ENCODE measurements around the gene NMRK1.

DNA sequence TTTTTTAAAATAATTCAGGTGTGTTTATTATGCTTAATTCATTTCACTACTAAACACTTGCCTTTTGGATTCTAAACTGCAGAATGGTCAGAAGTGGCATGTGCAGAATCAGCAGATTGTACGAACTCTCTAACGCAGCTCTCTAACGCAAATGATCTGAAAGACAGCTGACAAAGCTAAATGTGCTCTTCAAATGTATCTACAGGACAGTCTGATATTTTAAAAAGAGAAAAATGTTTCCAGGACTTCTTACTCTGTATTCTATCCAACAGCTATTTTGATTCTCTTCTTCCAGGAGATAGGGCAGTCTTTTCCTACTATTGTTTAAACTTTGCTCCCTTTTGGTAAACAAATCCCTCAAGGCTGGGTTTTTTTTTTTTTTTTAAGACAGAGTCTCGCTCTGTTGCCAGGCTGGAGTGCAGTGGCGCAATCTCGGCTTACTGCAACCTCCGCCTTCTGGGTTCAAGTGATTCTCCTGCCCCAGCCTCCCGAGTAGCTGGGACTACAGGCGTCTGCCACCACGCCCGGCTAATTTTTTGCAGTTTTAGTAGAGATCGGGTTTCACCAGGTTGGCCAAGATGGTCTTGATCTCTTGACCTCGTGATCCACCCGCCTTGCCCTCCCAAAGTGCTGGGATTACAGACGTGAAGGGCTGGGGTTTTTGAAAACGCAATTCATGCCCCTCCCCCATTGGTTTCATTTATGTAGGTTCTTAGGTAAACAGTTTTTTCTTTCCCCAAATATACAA lies 1.2 kb downstream of the NMRK1 start:
- TF ChIP-seq POLR2AphosphoS5 (IDR thresholded peaks at IDR 0.05) (no peak), POLR2A (IDR thresholded peaks at IDR 0.05) (no peak)

All from stomach (tissue), 4 donors.